Measurements from ENCODE around the gene PTPRN2.

GRCh38 chr7:158314394-158314793, 273.2 kb downstream of the PTPRN2 start:
- no peak for TF ChIP-seq EZH2 (IDR thresholded peaks at IDR 0.05; ENCODE audit: borderline replicate concordance, low read length)
- TF ChIP-seq, protein P1, sequence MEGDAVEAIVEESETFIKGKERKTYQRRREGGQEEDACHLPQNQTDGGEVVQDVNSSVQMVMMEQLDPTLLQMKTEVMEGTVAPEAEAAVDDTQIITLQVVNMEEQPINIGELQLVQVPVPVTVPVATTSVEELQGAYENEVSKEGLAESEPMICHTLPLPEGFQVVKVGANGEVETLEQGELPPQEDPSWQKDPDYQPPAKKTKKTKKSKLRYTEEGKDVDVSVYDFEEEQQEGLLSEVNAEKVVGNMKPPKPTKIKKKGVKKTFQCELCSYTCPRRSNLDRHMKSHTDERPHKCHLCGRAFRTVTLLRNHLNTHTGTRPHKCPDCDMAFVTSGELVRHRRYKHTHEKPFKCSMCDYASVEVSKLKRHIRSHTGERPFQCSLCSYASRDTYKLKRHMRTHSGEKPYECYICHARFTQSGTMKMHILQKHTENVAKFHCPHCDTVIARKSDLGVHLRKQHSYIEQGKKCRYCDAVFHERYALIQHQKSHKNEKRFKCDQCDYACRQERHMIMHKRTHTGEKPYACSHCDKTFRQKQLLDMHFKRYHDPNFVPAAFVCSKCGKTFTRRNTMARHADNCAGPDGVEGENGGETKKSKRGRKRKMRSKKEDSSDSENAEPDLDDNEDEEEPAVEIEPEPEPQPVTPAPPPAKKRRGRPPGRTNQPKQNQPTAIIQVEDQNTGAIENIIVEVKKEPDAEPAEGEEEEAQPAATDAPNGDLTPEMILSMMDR (conservative IDR thresholded peaks at IDR 0.05 in 1 of 2, IDR thresholded peaks at IDR 0.05 in 1 of 2; ENCODE audit: extremely low read depth in 1 of 2, insufficient read depth in 1 of 2, low read depth in 1 of 2, low read length in 2 of 2): no peak

Data from mammary epithelial cell (primary cell).